Stomach (tissue), 4 donors: Measurements from ENCODE around the gene LRMDA.

ENCODE experiments used
- CTCF ChIP-seq, 7 experiments: fragments of 450-650 bp in 4 of 7; fragments of 200-600 bp in 3 of 7; sonication (generic) in 3 of 7; IDR thresholded peaks; one replicate each; pipeline ENCODE4 v1.5.1; 2016 to 2019; ENCODE audit warnings: antibody characterized with exemption in 7 of 7, control low read depth in 2 of 7, mild to moderate bottlenecking in 1 of 7
- POLR2AphosphoS5 ChIP-seq, 3 donors: sonication (generic); formaldehyde crosslinking; IDR thresholded peaks; one replicate each; pipeline ENCODE4 v1.6.1; 2016; ENCODE audit warnings: antibody characterized with exemption in 3 of 3

- no peak for TF ChIP-seq CTCF (IDR thresholded peaks at IDR 0.05)
- no peak for TF ChIP-seq POLR2AphosphoS5 (IDR thresholded peaks at IDR 0.05)
These were observed 737.0 kb downstream of the LRMDA start for GRCh38 chr10:76168437-76168836.
